ENCODE results near the gene TRAF5. TPM values are rescaled to one million over a fixed set of nuclear protein-coding genes. Genes with fewer than 3 reads are reported as not detected.

TRAF5 gene
- total RNA-seq, 1 donor from 2014 or later: 1.5 TPM

DNA sequence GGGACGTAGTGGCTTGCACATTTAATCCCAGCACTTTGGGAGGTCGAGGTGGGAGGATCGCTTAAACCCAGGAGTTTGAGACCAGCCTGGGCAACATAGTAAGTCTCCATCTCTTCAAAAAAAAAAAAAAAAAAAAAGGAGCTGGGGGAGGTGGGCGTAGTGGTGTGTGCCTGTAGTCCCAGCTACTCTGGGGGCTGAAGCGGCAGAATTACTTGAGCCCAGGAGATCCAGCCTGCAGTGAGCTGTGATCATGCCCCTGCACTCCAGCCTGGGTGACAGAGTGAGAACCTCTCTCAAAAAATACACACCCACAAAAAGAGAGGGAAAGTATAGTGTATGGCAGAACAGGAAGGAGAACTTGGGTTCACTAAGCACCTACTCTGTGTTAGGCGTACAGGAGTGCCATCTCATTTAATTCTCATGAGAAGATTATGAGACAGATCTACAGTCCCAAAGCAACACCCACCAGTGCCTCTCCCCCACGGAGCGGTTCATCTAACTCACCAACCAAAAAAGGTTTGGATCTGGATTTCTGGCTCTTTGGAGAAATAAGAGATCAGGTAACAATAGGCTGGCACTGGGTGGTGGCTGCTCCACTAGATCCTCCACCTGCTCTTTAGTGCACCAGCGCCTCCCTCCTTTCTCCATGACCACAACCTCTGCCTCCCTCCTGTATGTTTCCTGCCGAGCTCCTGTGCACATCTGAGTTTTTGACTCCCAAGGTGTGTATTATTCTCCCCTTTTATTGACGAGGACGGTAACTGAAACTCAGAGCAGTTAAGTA lies 1.4 kb upstream of the TRAF5 start:
- DNase-seq (no peak), ATAC-seq (ENCODE audit: poor library complexity) (no peak)
- intact Hi-C loops (cut with DNase I): loop anchor here (10.0 kb wide), 1 partner anchor 150 kb away; no protein-coding TSS in a partner anchor

GRCh38 chr1:211326140-211326527 lies 499 bp upstream of the TRAF5 start:
- intact Hi-C loops (cut with DNase I): loop anchor here (10.0 kb wide), 1 partner anchor 149 kb away; no protein-coding TSS in a partner anchor
- DNase-seq (no peak), ATAC-seq (ENCODE audit: poor library complexity) (no peak)

GRCh38 chr1:211327346-211327921 lies 801 bp downstream of the TRAF5 start:
- DNase-seq (no peak), ATAC-seq (ENCODE audit: poor library complexity) (peak; percentile 40)
- intact Hi-C loops (cut with DNase I): loop anchor here (10.0 kb wide), 1 partner anchor 147 kb away; no protein-coding TSS in a partner anchor

DNA sequence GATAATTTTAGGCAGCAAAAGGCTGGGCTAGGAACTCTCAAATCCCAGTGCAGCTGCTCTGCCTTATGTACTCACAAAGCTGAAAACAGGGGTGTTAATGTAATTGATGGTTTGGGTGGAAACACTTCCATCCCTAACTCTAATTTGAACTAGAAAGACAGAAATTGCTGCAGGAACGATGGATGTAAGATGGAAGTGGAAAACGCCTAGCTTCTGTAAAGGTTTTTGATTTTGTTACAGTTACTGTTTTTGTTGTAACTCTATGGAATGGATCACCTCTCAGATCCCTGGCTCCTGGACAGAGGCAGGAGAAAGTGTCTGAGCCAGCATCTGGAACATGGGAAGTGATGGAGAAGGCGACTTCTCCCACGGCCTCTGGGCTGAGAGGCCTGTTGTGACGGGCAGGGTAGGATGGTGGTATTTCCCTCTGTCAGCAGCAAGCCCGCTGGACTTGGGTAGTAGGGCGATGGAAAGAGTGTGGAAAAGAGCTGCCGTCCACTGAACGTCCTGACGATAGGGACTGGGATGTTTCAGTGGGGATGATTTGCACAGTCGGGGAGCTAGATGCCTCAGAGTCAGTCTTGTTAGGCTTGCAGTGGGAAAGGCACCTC lies 1.6 kb downstream of the TRAF5 start:
- intact Hi-C loops (cut with DNase I): loop anchor here (10.0 kb wide), 1 partner anchor 147 kb away; no protein-coding TSS in a partner anchor
- ATAC-seq (ENCODE audit: poor library complexity): no peak

DNA sequence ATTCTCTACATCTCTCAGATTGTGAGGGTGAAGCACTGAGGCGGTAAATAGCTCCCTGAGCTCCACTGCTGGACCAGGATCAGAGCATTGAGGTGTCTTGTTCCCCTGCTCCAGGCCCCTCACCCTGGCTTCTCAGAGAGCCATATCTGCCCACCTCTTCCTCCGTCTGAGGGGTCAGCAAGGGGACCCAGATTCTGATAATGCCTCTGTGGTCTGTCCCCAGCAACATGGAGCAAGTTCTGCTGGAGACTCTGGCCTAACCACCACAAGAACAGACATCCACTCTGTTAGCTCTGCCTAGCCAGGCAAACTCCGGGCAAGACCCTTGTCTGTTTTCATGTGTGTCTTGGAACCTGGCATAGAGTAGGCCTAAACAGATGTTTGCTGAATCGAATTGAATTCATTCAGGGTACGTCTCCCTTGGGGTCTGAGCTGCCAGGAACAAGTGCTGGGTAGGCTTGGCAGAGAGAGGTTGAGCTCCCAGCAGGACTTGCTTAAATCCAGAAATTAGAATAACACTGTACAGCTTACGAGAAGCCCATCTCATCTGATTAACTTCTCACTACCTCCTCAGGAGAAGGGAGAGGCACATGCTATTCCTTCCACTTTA lies 2.3 kb downstream of the TRAF5 start:
- intact Hi-C loops (cut with DNase I): loop anchor here (10.0 kb wide), 1 partner anchor 146 kb away; no protein-coding TSS in a partner anchor
- no peak for DNase-seq
- ATAC-seq (ENCODE audit: poor library complexity): no peak

More for the DNA sequence above, 1.6 kb downstream of the TRAF5 start:
- no peak for DNase-seq

GRCh38 chr1:211329764-211330201 lies 3.1 kb downstream of the TRAF5 start:
- intact Hi-C loops (cut with DNase I): loop anchor here (10.0 kb wide), 1 partner anchor 145 kb away; no protein-coding TSS in a partner anchor

GRCh38 chr1:211330282-211330936 lies 3.8 kb downstream of the TRAF5 start:
- no peak for ATAC-seq (ENCODE audit: poor library complexity)
- no peak for DNase-seq
- intact Hi-C loops (cut with DNase I): no loop called here

More at GRCh38 chr1:211329764-211330201, 3.1 kb downstream of the TRAF5 start:
- no peak for DNase-seq
- no peak for ATAC-seq (ENCODE audit: poor library complexity)

DNA sequence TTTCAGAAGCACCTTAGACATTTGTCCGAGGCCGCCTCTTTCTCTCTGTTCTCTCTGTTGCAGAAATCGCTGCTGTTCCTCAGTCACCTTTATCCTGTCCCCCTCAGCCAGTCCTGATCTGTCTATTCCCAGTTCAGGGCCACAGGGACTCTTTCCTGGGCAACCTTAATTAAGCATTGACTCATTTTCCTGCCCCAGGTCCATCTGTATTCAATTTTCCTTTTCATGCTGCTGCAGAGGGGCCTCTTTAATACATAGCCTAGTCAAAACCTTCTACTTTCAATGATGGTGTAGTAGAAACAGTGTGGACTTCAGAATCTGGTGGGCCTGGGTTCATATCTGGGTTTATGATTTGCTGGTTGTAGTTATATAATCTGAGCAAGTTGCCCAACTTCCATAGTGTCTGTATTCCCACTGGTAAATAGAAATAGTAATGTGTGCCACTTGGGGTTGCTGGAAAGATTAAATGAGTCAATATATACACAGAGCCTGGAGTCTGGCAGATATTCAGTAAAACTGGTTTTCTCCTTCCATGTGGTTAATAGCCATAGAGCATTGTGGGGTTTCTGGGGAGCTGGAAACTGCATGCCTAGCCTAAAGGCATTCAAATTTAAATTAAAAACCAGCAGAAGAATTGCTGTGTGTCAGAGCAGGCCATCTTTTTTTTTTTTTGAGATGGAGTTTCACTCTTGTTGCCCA lies 4.5 kb downstream of the TRAF5 start:
- DNase-seq (no peak), ATAC-seq (ENCODE audit: poor library complexity) (no peak)
- intact Hi-C loops (cut with DNase I): no loop called here

GRCh38 chr1:211332036-211332616 lies 5.5 kb downstream of the TRAF5 start:
- intact Hi-C loops (cut with DNase I): no loop called here
- no peak for ATAC-seq (ENCODE audit: poor library complexity)

GRCh38 chr1:211332830-211333229 lies 6.2 kb downstream of the TRAF5 start:
- no peak for ATAC-seq (ENCODE audit: poor library complexity)
- intact Hi-C loops (cut with DNase I): no loop called here
- DNase-seq: no peak

More at GRCh38 chr1:211332036-211332616, 5.5 kb downstream of the TRAF5 start:
- DNase-seq: no peak

DNA sequence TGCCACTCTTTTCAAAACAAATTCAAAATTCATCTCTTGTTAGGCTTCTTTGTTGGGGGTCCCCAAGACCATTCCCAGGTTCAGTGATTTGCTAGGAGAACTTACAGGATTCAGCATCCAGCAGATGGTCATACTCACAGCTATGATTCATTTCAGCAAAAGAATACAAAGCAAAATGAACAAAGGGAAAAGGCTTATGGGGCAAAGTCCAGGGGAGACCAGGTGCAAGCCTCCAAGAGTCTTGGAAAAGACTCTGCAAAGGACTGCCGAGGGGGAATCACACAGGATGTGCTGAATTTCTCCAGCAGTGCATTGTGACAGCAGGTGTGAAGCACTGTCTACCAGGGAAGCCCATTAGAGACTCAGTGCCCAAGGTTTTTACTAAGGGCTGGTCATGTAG lies 7.3 kb downstream of the TRAF5 start:
- intact Hi-C loops (cut with DNase I): no loop called here
- ATAC-seq (ENCODE audit: poor library complexity): no peak

DNA sequence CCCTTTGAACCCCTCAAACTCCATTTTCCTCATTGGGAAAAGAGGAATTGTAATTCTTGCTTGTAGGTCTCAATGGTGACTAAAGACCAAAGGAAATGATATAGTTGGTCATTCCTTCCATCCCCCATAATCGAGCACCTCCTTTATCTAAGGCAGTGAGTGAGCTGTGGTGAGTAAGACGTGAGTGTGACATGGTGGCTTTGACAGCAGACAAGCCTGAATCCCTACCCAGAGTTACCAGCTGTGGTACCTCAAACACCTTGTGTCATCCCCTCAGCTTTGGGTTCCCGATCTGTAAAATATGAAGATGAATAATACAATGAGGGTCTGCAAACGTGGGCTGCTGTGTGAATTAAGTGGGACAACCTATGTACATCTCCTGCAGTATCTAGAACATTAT lies 8.4 kb downstream of the TRAF5 start:
- ATAC-seq (ENCODE audit: poor library complexity) (no peak), DNase-seq (no peak)
- intact Hi-C loops (cut with DNase I): no loop called here

More for the DNA sequence above, 7.3 kb downstream of the TRAF5 start:
- DNase-seq: no peak

- intact Hi-C loops (cut with DNase I): no loop called here
- no peak for DNase-seq
- no peak for ATAC-seq (ENCODE audit: poor library complexity)
Measured at GRCh38 chr1:211335522-211336157, 9.0 kb downstream of the TRAF5 start.

GRCh38 chr1:211336161-211336560 lies 9.5 kb downstream of the TRAF5 start:
- ATAC-seq (ENCODE audit: poor library complexity) (no peak), DNase-seq (no peak)
- intact Hi-C loops (cut with DNase I): no loop called here

- ATAC-seq (ENCODE audit: poor library complexity) (no peak), DNase-seq (no peak)
- intact Hi-C loops (cut with DNase I): no loop called here
Measured at GRCh38 chr1:211336775-211337174, 10.1 kb downstream of the TRAF5 start.

- ATAC-seq (ENCODE audit: poor library complexity) (no peak), DNase-seq (no peak)
- intact Hi-C loops (cut with DNase I): no loop called here
Measured at GRCh38 chr1:211337430-211338223, 11.0 kb downstream of the TRAF5 start.

Measured in Right ventricle myocardium superior (tissue), 1 donor.